HL-60 (cell line): ENCODE results near the gene FARSA.
"Not testable (repeated sequence)": the region's sequence is repeated elsewhere in the genome, so short reads cannot be mapped to it uniquely, and the experiment has no call there.

Source experiments
- GABPA ChIP-seq: IDR thresholded peaks from 2 replicates; pipeline ENCODE4 v1.6.1; 2012; ENCODE audit warnings: low read depth
- POLR2AphosphoS5 ChIP-seq: IDR thresholded peaks from 2 replicates; pipeline ENCODE4 v1.6.1; 2012; ENCODE audit warnings: low read depth
- TF ChIP-seq, protein P1 (sequence below): IDR thresholded peaks from one replicate; pipeline ENCODE4 v1.5.1; 2011; ENCODE audit warnings: low read length, control low read depth, inconsistent platforms; ENCODE audit not compliant: insufficient read depth

- TF ChIP-seq, protein P1, sequence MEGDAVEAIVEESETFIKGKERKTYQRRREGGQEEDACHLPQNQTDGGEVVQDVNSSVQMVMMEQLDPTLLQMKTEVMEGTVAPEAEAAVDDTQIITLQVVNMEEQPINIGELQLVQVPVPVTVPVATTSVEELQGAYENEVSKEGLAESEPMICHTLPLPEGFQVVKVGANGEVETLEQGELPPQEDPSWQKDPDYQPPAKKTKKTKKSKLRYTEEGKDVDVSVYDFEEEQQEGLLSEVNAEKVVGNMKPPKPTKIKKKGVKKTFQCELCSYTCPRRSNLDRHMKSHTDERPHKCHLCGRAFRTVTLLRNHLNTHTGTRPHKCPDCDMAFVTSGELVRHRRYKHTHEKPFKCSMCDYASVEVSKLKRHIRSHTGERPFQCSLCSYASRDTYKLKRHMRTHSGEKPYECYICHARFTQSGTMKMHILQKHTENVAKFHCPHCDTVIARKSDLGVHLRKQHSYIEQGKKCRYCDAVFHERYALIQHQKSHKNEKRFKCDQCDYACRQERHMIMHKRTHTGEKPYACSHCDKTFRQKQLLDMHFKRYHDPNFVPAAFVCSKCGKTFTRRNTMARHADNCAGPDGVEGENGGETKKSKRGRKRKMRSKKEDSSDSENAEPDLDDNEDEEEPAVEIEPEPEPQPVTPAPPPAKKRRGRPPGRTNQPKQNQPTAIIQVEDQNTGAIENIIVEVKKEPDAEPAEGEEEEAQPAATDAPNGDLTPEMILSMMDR: not testable (repeated sequence)
- not testable (repeated sequence) for TF ChIP-seq POLR2AphosphoS5, GABPA
Measured at GRCh38 chr19:12957389-12957952, 24.0 kb upstream of the FARSA start.
